ENCODE measurements around the gene CLK1. TPM values are rescaled to one million over a fixed set of nuclear protein-coding genes. Genes with fewer than 3 reads are reported as not detected.

Gene CLK1
- total and polyA plus RNA-seq, 9 of the 15 experiments (the other 6 are each of a cell fraction or from before 2014, with no cell fraction given) = 29.3 to 99.2 (median 47.0) TPM

GRCh38 chr2:200864176-200865034 lies at the start of gene CLK1 (continued):
- TF ChIP-seq GMEB1 (CRISPR knock-in tag; IDR thresholded peaks at IDR 0.05) (peak; percentile 51), ZNF224 (CRISPR knock-in tag; IDR thresholded peaks at IDR 0.05) (no peak), ZNF449 (CRISPR knock-in tag; IDR thresholded peaks at IDR 0.05) (no peak), CBFB (CRISPR knock-in tag; IDR thresholded peaks at IDR 0.05) (no peak), ZNF592 (IDR thresholded peaks at IDR 0.05) (peak; percentile 79), MAFG (tag; conservative IDR thresholded peaks at IDR 0.05) (no peak), TEAD4 (IDR thresholded peaks at IDR 0.05; ENCODE audit: low read length) (peak; percentile 84), TEAD4 (CRISPR knock-in tag; IDR thresholded peaks at IDR 0.05; ENCODE audit: borderline replicate concordance) (no peak), MBD2 (IDR thresholded peaks at IDR 0.05; ENCODE audit: borderline replicate concordance, low read depth) (peak; percentile 66; the same call in 1 of the 2 replicates), SREBF2 (CRISPR knock-in tag; IDR thresholded peaks at IDR 0.05) (no peak), KHSRP (IDR thresholded peaks at IDR 0.05) (0 out of 2 replicates have a peak, but pooled peaks have one; percentile 40), USF1 (CRISPR knock-in tag; IDR thresholded peaks at IDR 0.05) (no peak), CHD2 (IDR thresholded peaks at IDR 0.05; ENCODE audit: low read depth, low read length) (0 out of 2 replicates have a peak, but pooled peaks have one; percentile 27), NCOA1 (IDR thresholded peaks at IDR 0.05; ENCODE audit: low read depth) (0 out of 2 replicates have a peak, but pooled peaks have one; percentile 35), FOXJ3 (CRISPR knock-in tag; IDR thresholded peaks at IDR 0.05) (no peak), EP300 (IDR thresholded peaks at IDR 0.05; ENCODE audit: low read length) (peak; percentile 38; the same call in 1 of the 2 replicates), FOXJ2 (tag; IDR thresholded peaks at IDR 0.05) (no peak), ETV6 (IDR thresholded peaks at IDR 0.05; ENCODE audit: borderline replicate concordance in 1 of 2, low read depth in 2 of 2, low read length in 1 of 2) (no peak), ETV6 (CRISPR knock-in tag; IDR thresholded peaks at IDR 0.05; ENCODE audit: borderline replicate concordance) (no peak)

All from K562 (cell line).